Stimulated activated CD8-positive, alpha-beta memory T cell treated with anti-CD3 and anti-CD28 coated beads, Interleukin-15, amount 100 ng/mL, for 24 hours (primary cell): ENCODE measurements around the gene PPME1.

Experiments used
- DNase-seq: peaks from one replicate; pipeline ENCODE4 v3.0.0-alpha.2; 2020; ENCODE audit warnings: low read depth

PPME1 gene

GRCh38 chr11:74226907-74227306 lies 55.8 kb downstream of the PPME1 start:
- DNase-seq = no peak

GRCh38 chr11:74232311-74232950 lies 61.3 kb downstream of the PPME1 start:
- DNase-seq = no peak

GRCh38 chr11:74233683-74234082 lies 62.6 kb downstream of the PPME1 start:
- DNase-seq = no peak

GRCh38 chr11:74235121-74235520 lies 64.0 kb downstream of the PPME1 start:
- no peak for DNase-seq

GRCh38 chr11:74237541-74237940 lies 66.5 kb downstream of the PPME1 start:
- DNase-seq = no peak

- DNase-seq = no peak
Measured at GRCh38 chr11:74238243-74238642, 67.2 kb downstream of the PPME1 start.

- DNase-seq = no peak
Measured at GRCh38 chr11:74248469-74248868, 77.4 kb downstream of the PPME1 start.

- no peak for DNase-seq
Measured at GRCh38 chr11:74249496-74249895, 78.4 kb downstream of the PPME1 start.

- DNase-seq = no peak
Measured at GRCh38 chr11:74253361-74253760, 82.3 kb downstream of the PPME1 start.

GRCh38 chr11:74255741-74256375 lies 84.8 kb downstream of the PPME1 start:
- no peak for DNase-seq

- no peak for DNase-seq
Measured at GRCh38 chr11:74256378-74257133, 85.5 kb downstream of the PPME1 start.

- DNase-seq = no peak
Measured at GRCh38 chr11:74257959-74258553, 87.0 kb downstream of the PPME1 start.

GRCh38 chr11:74262725-74263124 lies 91.6 kb downstream of the PPME1 start:
- no peak for DNase-seq

GRCh38 chr11:74265256-74265655 lies 94.2 kb downstream of the PPME1 start:
- DNase-seq = no peak

- DNase-seq = no peak
Measured at GRCh38 chr11:74267014-74267413, 95.9 kb downstream of the PPME1 start.

GRCh38 chr11:74268456-74268855 lies 97.4 kb downstream of the PPME1 start:
- DNase-seq = no peak

- no peak for DNase-seq
Measured at GRCh38 chr11:74269161-74269811, 98.2 kb downstream of the PPME1 start.

GRCh38 chr11:74272276-74272675 lies 101.2 kb downstream of the PPME1 start:
- DNase-seq = no peak

GRCh38 chr11:74276581-74276980 lies 105.5 kb downstream of the PPME1 start:
- DNase-seq = no peak

- no peak for DNase-seq
Measured at GRCh38 chr11:74278103-74278502, 107.0 kb downstream of the PPME1 start.

GRCh38 chr11:74278721-74279161 lies 107.7 kb downstream of the PPME1 start:
- DNase-seq = no peak

GRCh38 chr11:74279256-74279655 lies 108.2 kb downstream of the PPME1 start:
- DNase-seq = no peak
